Breast epithelium (tissue), 4 donors: Measurements from ENCODE around the gene APOA1. TPM values are rescaled to one million over a fixed set of nuclear protein-coding genes. Genes with fewer than 3 reads are reported as not detected.

Source experiments
- DNase-seq, 2 donors: peaks; one replicate each; pipeline ENCODE4 v3.0.0-alpha.2; 2019; ENCODE audit warnings: low spot score in 2 of 2
- H3K27ac ChIP-seq, 2 donors: fragments of 200-600 bp; sonication (generic) in 1 of 2; one replicate each; pipeline ENCODE4 v1.5.1; 2016 to 2019; ENCODE audit warnings: mild to moderate bottlenecking in 1 of 2
- H3K27me3 ChIP-seq, 2 donors: fragments of 200-600 bp; sonication (generic) in 1 of 2; one replicate each; pipeline versions ENCODE4 v1.5.1 to v1.6.0; 2017 to 2019; ENCODE audit warnings: control low read depth in 1 of 2, mild to moderate bottlenecking in 1 of 2
- H3K36me3 ChIP-seq: fragments of 200-600 bp; one replicate; pipeline ENCODE4 v1.5.1; 2019
- H3K4me1 ChIP-seq, 2 donors: fragments of 200-600 bp; sonication (generic); one replicate each; pipeline ENCODE4 v1.5.1; 2016 to 2019; ENCODE audit warnings: control low read depth in 1 of 2
- H3K4me3 ChIP-seq, 3 donors: fragments of 200-600 bp; sonication (generic); 1 replicate in 2 of 3; 2 replicates in 1 of 3; pipeline ENCODE4 v1.5.1; 2016 to 2019; ENCODE audit warnings: mild to moderate bottlenecking in 3 of 3, moderate library complexity in 2 of 3
- H3K9me3 ChIP-seq, 2 donors: fragments of 200-600 bp; sonication (generic) in 1 of 2; one replicate each; pipeline ENCODE4 v1.5.1; 2016 to 2019; ENCODE audit warnings: control low read depth in 1 of 2
- POLR2A ChIP-seq: fragments of 450-650 bp; IDR thresholded peaks from one replicate; pipeline ENCODE4 v1.6.1; 2016; ENCODE audit warnings: antibody characterized with exemption, mild to moderate bottlenecking, moderate library complexity
- POLR2AphosphoS5 ChIP-seq, 3 donors: sonication (generic); formaldehyde crosslinking; IDR thresholded peaks; one replicate each; pipeline ENCODE4 v1.6.1; 2017; ENCODE audit warnings: antibody characterized with exemption in 3 of 3
- intact Hi-C: fragments of 100-400 bp; cut with DNase I; formaldehyde crosslinking; loops from one replicate; pipeline ENCODE4 v1.15.1; 2023; ENCODE audit warnings: low total_unique reads
- total RNA-seq, 3 donors: library from RNA; depleted of rRNA; stranded (reverse); fragments of >200 nt; gene quantifications; one replicate each; pipeline ENCODE4 v1.1.0, GENCODE V29; 2016
- TF ChIP-seq, protein P1 (sequence below), 3 donors: fragments of 450-650 bp; IDR thresholded peaks; one replicate each; pipeline ENCODE4 v1.5.1; 2016 to 2017; ENCODE audit warnings: antibody characterized with exemption in 3 of 3, mild to moderate bottlenecking in 3 of 3, moderate library complexity in 3 of 3

APOA1 gene
- total RNA-seq, 3 donors from 2014 or later, result 0.33 to 1.5 (median 0.48) TPM

DNA sequence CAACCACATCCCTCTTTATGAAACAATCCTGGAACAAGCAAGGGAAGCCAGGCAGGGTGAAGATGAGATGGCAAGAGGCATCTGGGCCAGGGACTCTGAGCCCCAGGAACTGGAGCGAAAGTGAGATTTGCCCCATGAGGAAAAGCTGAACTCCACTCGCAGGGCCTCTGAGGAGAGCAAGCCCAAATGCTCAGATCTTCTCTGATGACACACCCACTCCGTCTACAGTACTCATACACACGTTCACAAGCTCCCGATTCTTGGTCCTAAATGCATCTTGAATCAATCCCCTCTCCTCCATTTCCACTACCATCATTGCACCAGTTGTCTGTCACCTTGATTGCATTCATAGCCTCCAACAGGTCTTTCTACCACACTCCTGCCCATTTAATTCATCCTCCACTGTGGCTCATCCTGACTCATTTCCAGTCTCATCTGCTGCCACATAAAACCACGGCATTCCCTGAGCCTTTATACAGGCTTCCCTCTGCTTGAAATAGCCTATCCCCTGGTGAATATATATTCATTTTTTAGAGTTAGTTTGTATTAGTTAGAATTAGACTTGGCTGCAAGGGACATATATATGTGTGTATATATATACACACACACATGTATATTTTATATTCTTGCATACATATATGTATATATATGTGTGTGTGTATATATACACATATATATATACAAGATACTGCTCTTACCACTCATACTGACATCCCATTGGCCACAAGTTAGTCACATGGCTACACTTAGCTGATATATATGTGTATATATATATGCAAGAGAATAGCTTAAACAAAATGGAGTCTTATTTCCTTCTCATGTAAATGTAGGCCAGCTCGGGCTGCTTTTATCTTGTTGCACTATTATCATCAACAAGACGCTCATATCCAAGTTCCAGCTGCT, 44.3 kb downstream of the APOA1 start:
- H3K27ac ChIP-seq, result no peak overlapping the region
- TF ChIP-seq POLR2A (no peak), POLR2AphosphoS5 (IDR thresholded peaks at IDR 0.05) (no peak)
- TF ChIP-seq, protein P1, sequence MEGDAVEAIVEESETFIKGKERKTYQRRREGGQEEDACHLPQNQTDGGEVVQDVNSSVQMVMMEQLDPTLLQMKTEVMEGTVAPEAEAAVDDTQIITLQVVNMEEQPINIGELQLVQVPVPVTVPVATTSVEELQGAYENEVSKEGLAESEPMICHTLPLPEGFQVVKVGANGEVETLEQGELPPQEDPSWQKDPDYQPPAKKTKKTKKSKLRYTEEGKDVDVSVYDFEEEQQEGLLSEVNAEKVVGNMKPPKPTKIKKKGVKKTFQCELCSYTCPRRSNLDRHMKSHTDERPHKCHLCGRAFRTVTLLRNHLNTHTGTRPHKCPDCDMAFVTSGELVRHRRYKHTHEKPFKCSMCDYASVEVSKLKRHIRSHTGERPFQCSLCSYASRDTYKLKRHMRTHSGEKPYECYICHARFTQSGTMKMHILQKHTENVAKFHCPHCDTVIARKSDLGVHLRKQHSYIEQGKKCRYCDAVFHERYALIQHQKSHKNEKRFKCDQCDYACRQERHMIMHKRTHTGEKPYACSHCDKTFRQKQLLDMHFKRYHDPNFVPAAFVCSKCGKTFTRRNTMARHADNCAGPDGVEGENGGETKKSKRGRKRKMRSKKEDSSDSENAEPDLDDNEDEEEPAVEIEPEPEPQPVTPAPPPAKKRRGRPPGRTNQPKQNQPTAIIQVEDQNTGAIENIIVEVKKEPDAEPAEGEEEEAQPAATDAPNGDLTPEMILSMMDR (IDR thresholded peaks at IDR 0.05), result no peak
- H3K4me3 ChIP-seq, result no peak overlapping the region
- intact Hi-C loops, result no loop called here
- no peaks in the 10 kb centered on the region for H3K4me1 ChIP-seq
- no peak for DNase-seq
- H3K36me3 ChIP-seq, result no peaks in the 10 kb centered on the region
- H3K9me3 ChIP-seq, result no peaks in the 10 kb centered on the region
- H3K27me3 ChIP-seq, result peaks cover 0 to 4% of the 10 kb centered on the region in 2 donors

- Histone ChIP-seq H3K4me1 (no peaks in the 10 kb centered on the region), H3K36me3 (no peaks in the 10 kb centered on the region), H3K9me3 (no peaks in the 10 kb centered on the region), H3K27me3 (peaks cover 0 to 4% of the 10 kb centered on the region in 2 donors), H3K27ac (no peak overlapping the region), H3K4me3 (no peak overlapping the region)
- TF ChIP-seq POLR2AphosphoS5 (IDR thresholded peaks at IDR 0.05) (no peak), POLR2A (no peak)
- TF ChIP-seq, protein P1 (IDR thresholded peaks at IDR 0.05), result no peak
- no peak for DNase-seq
- intact Hi-C loops, result no loop called here
These were observed 45.1 kb downstream of the APOA1 start for GRCh38 chr11:116792144-116792868.

DNA sequence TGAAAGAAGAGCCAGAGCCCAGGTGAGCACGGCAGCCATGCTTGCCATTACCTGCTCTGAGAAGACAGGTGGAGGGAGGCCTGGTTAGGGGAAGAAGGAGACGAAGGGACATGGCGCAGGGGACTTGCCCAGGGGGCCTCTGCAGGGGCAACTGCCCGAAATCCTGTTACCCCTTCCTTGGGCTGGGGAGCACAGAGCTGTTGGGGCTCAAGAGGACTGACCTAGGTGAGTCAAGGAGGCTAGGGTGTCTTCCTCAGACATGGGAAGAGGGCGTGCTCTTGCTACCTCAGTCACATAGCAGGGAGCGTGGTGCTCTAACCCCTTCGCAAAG, 45.6 kb downstream of the APOA1 start, which contains the start of gene APOA5:
APOA5 (minus strand) TSS at position 67 of the 331 bp plus-strand sequence; CDS start at position 48, 19 bp downstream.
- DNase-seq, result no peak
- H3K4me3 ChIP-seq, result peak within 1 kb of the TSS in 2 of 3 donors; percentile 18 to 24
- TF ChIP-seq, protein P1 (IDR thresholded peaks at IDR 0.05), result no peak
- no peak for TF ChIP-seq POLR2AphosphoS5 (IDR thresholded peaks at IDR 0.05)
- TF ChIP-seq POLR2A, result no peak

GRCh38 chr11:116791002-116791812, 46.2 kb downstream of the APOA1 start:
- TF ChIP-seq POLR2A, result no peak
- TF ChIP-seq, protein P1 (IDR thresholded peaks at IDR 0.05), result peak; percentile 77 to 90 (median 85)
- intact Hi-C loops, result no loop called here

More for the DNA sequence above, 45.6 kb downstream of the APOA1 start, which contains the start of gene APOA5:
- H3K9me3 ChIP-seq, result no peaks in the 10 kb centered on the region
- no peaks in the 10 kb centered on the region for H3K36me3 ChIP-seq
- H3K4me1 ChIP-seq, result peaks cover 0 to 4% of the 10 kb centered on the region in 2 donors
- no peak within 1 kb of the TSS for H3K27ac ChIP-seq
- peaks cover 0 to 4% of the 10 kb centered on the region in 2 donors for H3K27me3 ChIP-seq
- intact Hi-C loops, result no loop called here

More at GRCh38 chr11:116791002-116791812, 46.2 kb downstream of the APOA1 start:
- peak; percentile 41 to 74 for DNase-seq
- Histone ChIP-seq H3K9me3 (no peaks in the 10 kb centered on the region), H3K4me3 (peak overlapping the region in 2 of 3 donors; percentile 18 to 24), H3K36me3 (no peaks in the 10 kb centered on the region), H3K4me1 (peaks cover 0 to 9% of the 10 kb centered on the region in 2 donors), H3K27me3 (peaks cover 0 to 4% of the 10 kb centered on the region in 2 donors), H3K27ac (no peak overlapping the region)
